CD4-positive, alpha-beta T cell (primary cell): Measurements from ENCODE around the gene CEP112. TPM values are rescaled to one million over a fixed set of nuclear protein-coding genes. Genes with fewer than 3 reads are reported as not detected.

Experiments used
- ATAC-seq: fragments of 200-7000 bp; cut with Tn5 transposase; one replicate; pipeline ENCODE4 v1.10.0; 2022; ENCODE audit warnings: mild to moderate bottlenecking; ENCODE audit not compliant: poor library complexity
- CTCF ChIA-PET: fragments of 350-600 bp; sonication (Branson Sonifier 250); formaldehyde crosslinking; loops from one replicate; lab custom pipeline; 2021; ENCODE audit warnings: antibody characterized with exemption, inconsistent platforms; lab: Charles Lee
- POLR2A ChIA-PET: fragments of 350-600 bp; sonication (Branson Sonifier 250); formaldehyde crosslinking; loops from one replicate; lab custom pipeline; 2021; ENCODE audit warnings: antibody characterized with exemption, inconsistent platforms; lab: Charles Lee
- DNase-seq, 14 experiments: peaks; one replicate each; pipeline ENCODE4 v3.0.0-alpha.2; 2013 to 2020; ENCODE audit warnings: mixed read lengths in 2 of 14
- H3K27ac ChIP-seq, 2 donors: one replicate each; pipeline versions ENCODE4 v1.5.1 to v1.7.0; 2013; ENCODE audit warnings: low read length in 2 of 2, low read depth in 1 of 2, mild to moderate bottlenecking in 1 of 2
- H3K27me3 ChIP-seq, 2 experiments: 1 replicate in 1 of 2; 2 replicates in 1 of 2; pipeline versions ENCODE4 v1.6.1 to v1.7.0; 2013; ENCODE audit warnings: low read length in 2 of 2, control low read depth in 1 of 2, mild to moderate bottlenecking in 1 of 2, moderate library complexity in 1 of 2; ENCODE audit not compliant: insufficient read depth in 2 of 2, control insufficient read depth in 1 of 2
- H3K36me3 ChIP-seq: one replicate; pipeline ENCODE4 v1.6.1; 2013; ENCODE audit warnings: low read length, control low read depth; ENCODE audit not compliant: insufficient read depth
- H3K4me1 ChIP-seq: one replicate; pipeline ENCODE4 v1.6.1; 2013; ENCODE audit warnings: low read length, control low read depth; ENCODE audit not compliant: insufficient read depth
- H3K4me3 ChIP-seq: one replicate; pipeline ENCODE4 v1.5.1; 2013; ENCODE audit warnings: mild to moderate bottlenecking, low read length, moderate library complexity
- H3K9me3 ChIP-seq, 2 experiments: 1 replicate in 1 of 2; 2 replicates in 1 of 2; pipeline versions ENCODE4 v1.6.1 to v1.7.0; 2013; ENCODE audit warnings: low read length in 2 of 2, mild to moderate bottlenecking in 2 of 2, control low read depth in 1 of 2, moderate library complexity in 1 of 2; ENCODE audit not compliant: control insufficient read depth in 1 of 2, insufficient read depth in 1 of 2
- H3K27ac Mint-ChIP-seq: one replicate; pipeline ENCODE4 v1.8.0; 2020; ENCODE audit warnings: mixed read lengths
- H3K27me3 Mint-ChIP-seq: one replicate; pipeline ENCODE4 v1.8.0; 2021; ENCODE audit warnings: mixed read lengths
- H3K36me3 Mint-ChIP-seq: one replicate; pipeline ENCODE4 v1.8.0; 2021; ENCODE audit warnings: low read depth, mixed read lengths
- H3K4me1 Mint-ChIP-seq: one replicate; pipeline ENCODE4 v1.8.0; 2021; ENCODE audit warnings: low read depth, mixed read lengths
- H3K4me3 Mint-ChIP-seq: one replicate; pipeline ENCODE4 v1.8.0; 2020; ENCODE audit warnings: mild to moderate bottlenecking, mixed read lengths
- H3K9me3 Mint-ChIP-seq: one replicate; pipeline ENCODE4 v1.8.0; 2020; ENCODE audit warnings: mixed read lengths
- CTCF ChIP-seq: fragments of 200-600 bp; IDR thresholded peaks from one replicate; pipeline ENCODE4 v1.8.0; 2022; ENCODE audit warnings: antibody characterized with exemption, mild to moderate bottlenecking
- intact Hi-C, 2 experiments: fragments of 100-400 bp; cut with DNase I in 1 of 2; cut with micrococcal nuclease in 1 of 2; formaldehyde crosslinking; loops; one replicate each; pipeline versions ENCODE4 v1.15.1 to v1.9.0; 2023 to 2025; cut with DNase I, micrococcal nuclease
- total RNA-seq, 174 experiments: library from RNA in 2 of 174; stranded (reverse) in 2 of 174; gene quantifications; one replicate each; pipeline ENCODE4 v1.2.3 and lab custom pipeline; 2021 to 2026

The CEP112 gene
- total RNA-seq, 2 experiments from 2014 or later = 1.6 to 2.2 TPM

- POLR2A ChIA-PET = no interaction called here
- TF ChIP-seq CTCF = no peak
- H3K4me3 ChIP-seq = no peak overlapping the region
- no peaks in the 10 kb centered on the region for H3K36me3 ChIP-seq
- H3K27ac ChIP-seq = no peak overlapping the region
- H3K27me3 Mint-ChIP-seq = no peaks in the 10 kb centered on the region
- H3K4me1 Mint-ChIP-seq = peaks cover 10% of the 10 kb centered on the region
- DNase-seq = no peak
- no peak for ATAC-seq
- no peaks in the 10 kb centered on the region for H3K9me3 ChIP-seq
- no peaks in the 10 kb centered on the region for H3K27me3 ChIP-seq
- no peak overlapping the region for H3K4me3 Mint-ChIP-seq
- no peak overlapping the region for H3K27ac Mint-ChIP-seq
- no peaks in the 10 kb centered on the region for H3K36me3 Mint-ChIP-seq
- H3K9me3 Mint-ChIP-seq = no peaks in the 10 kb centered on the region
- intact Hi-C loops = no loop called here
- CTCF ChIA-PET = no interaction called here
- H3K4me1 ChIP-seq = no peaks in the 10 kb centered on the region
These were observed 39.1 kb upstream of the CEP112 start for GRCh38 chr17:66230922-66231591.

GRCh38 chr17:66229783-66230538 lies 38.0 kb upstream of the CEP112 start:
- H3K27ac Mint-ChIP-seq = no peak overlapping the region
- Histone ChIP-seq H3K36me3 (no peaks in the 10 kb centered on the region), H3K9me3 (no peaks in the 10 kb centered on the region), H3K4me1 (no peaks in the 10 kb centered on the region), H3K27me3 (no peaks in the 10 kb centered on the region), H3K27ac (no peak overlapping the region), H3K4me3 (no peak overlapping the region)
- POLR2A ChIA-PET = no interaction called here
- CTCF ChIA-PET = no interaction called here
- no peak overlapping the region for H3K4me3 Mint-ChIP-seq
- intact Hi-C loops = no loop called here
- H3K4me1 Mint-ChIP-seq = peaks cover 10% of the 10 kb centered on the region
- no peaks in the 10 kb centered on the region for H3K9me3 Mint-ChIP-seq
- H3K36me3 Mint-ChIP-seq = no peaks in the 10 kb centered on the region
- TF ChIP-seq CTCF = no peak
- ATAC-seq (no peak), DNase-seq (no peak)
- no peaks in the 10 kb centered on the region for H3K27me3 Mint-ChIP-seq

- DNase-seq (no peak), ATAC-seq (no peak)
- Histone ChIP-seq H3K27ac (no peak within 1 kb of the TSS), H3K4me1 (no peaks in the 10 kb centered on the region), H3K36me3 (no peaks in the 10 kb centered on the region), H3K27me3 (no peaks in the 10 kb centered on the region), H3K9me3 (no peaks in the 10 kb centered on the region), H3K4me3 (no peak within 1 kb of the TSS)
- Mint-ChIP-seq H3K4me1 (peaks cover 10% of the 10 kb centered on the region), H3K4me3 (no peak within 1 kb of the TSS), H3K9me3 (no peaks in the 10 kb centered on the region), H3K27me3 (no peaks in the 10 kb centered on the region), H3K36me3 (no peaks in the 10 kb centered on the region), H3K27ac (no peak within 1 kb of the TSS)
- intact Hi-C loops = no loop called here
- ChIA-PET CTCF (no interaction called here), POLR2A (no interaction called here)
- TF ChIP-seq CTCF = no peak
These were observed 37.2 kb upstream of the CEP112 start, which contains the start of gene APOH for GRCh38 chr17:66228887-66229782. TSS of gene APOH (minus strand) at chr17:66229415. CDS start at chr17:66229379, 36 bp downstream.
